Cardiac muscle cell (in vitro differentiated cells and primary cell): ENCODE data around the gene PGS1. TPM values are rescaled to one million over a fixed set of nuclear protein-coding genes. Genes with fewer than 3 reads are reported as not detected.

ENCODE experiments used
- DNase-seq, 2 donors: peaks; one replicate each; pipeline versions ENCODE4 v3.0.0 to v3.0.0-alpha.2; 2010 to 2017; ENCODE audit warnings: low read depth in 1 of 2, low spot score in 1 of 2
- H3K27ac ChIP-seq: fragments of 200-600 bp; sonication (generic); 2 replicates; pipeline ENCODE4 v1.5.1; 2016
- H3K27me3 ChIP-seq: fragments of 200-600 bp; sonication (generic); 2 replicates; pipeline ENCODE4 v1.6.0; 2016; ENCODE audit warnings: control low read depth
- H3K36me3 ChIP-seq: fragments of 200-600 bp; sonication (generic); 2 replicates; pipeline ENCODE4 v1.5.1; 2016; ENCODE audit warnings: control low read depth
- H3K4me1 ChIP-seq: fragments of 200-600 bp; sonication (generic); 2 replicates; pipeline ENCODE4 v1.8.1; 2017; ENCODE audit warnings: low read depth, mild to moderate bottlenecking, mixed run types
- H3K4me3 ChIP-seq: fragments of 200-600 bp; sonication (generic); 2 replicates; pipeline ENCODE4 v1.5.1; 2016; ENCODE audit warnings: mild to moderate bottlenecking
- H3K9me3 ChIP-seq: fragments of 200-600 bp; sonication (generic); 2 replicates; pipeline ENCODE4 v1.5.1; 2017; ENCODE audit warnings: low read depth, mild to moderate bottlenecking, control low read depth
- polyA plus RNA-seq: library from polyadenylated mRNA; unstranded; fragments of >200 nt; fragmentation: Nextera tagmentation; extraction: Ambion mirVana; gene quantifications from 2 replicates; pipeline ENCODE4 v1.2.1, GENCODE V29; 2016
- total RNA-seq: library from RNA; depleted of rRNA; stranded (reverse); fragments of >200 nt; gene quantifications from 2 replicates; pipeline ENCODE4 v1.2.3, GENCODE V29; 2016
- TF ChIP-seq, protein P1 (sequence below): IDR thresholded peaks from 2 replicates; pipeline ENCODE4 v1.5.1; 2012; ENCODE audit warnings: low read depth, mild to moderate bottlenecking, low read length

Gene PGS1
- total and polyA plus RNA-seq, 2 experiments from 2014 or later, result 46.7 to 64.7 TPM

DNA sequence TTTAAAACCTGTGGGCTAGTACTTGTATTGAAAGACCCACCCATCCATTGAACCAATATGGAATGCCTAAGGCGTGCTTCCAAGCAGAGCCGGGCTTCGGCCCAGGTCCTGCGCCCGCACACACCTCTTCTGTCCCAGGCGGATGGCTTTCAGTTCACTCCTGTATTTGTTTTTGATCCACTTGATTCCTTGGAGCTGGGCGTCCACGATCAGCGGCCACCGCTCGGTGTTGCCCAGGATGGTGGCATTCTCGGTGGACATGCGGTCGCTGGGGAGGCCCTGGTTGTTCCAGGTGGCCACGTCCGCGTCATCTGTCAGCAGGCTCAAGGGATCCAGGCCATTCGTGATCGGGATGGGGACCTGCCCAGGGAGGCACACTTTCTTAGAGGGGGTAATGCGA lies 75.9 kb downstream of the PGS1 start:
- Histone ChIP-seq H3K4me1 (no peaks in the 10 kb centered on the region), H3K4me3 (no peak overlapping the region), H3K36me3 (no peaks in the 10 kb centered on the region), H3K9me3 (no peaks in the 10 kb centered on the region), H3K27ac (no peak overlapping the region), H3K27me3 (no peaks in the 10 kb centered on the region)
- TF ChIP-seq, protein P1, sequence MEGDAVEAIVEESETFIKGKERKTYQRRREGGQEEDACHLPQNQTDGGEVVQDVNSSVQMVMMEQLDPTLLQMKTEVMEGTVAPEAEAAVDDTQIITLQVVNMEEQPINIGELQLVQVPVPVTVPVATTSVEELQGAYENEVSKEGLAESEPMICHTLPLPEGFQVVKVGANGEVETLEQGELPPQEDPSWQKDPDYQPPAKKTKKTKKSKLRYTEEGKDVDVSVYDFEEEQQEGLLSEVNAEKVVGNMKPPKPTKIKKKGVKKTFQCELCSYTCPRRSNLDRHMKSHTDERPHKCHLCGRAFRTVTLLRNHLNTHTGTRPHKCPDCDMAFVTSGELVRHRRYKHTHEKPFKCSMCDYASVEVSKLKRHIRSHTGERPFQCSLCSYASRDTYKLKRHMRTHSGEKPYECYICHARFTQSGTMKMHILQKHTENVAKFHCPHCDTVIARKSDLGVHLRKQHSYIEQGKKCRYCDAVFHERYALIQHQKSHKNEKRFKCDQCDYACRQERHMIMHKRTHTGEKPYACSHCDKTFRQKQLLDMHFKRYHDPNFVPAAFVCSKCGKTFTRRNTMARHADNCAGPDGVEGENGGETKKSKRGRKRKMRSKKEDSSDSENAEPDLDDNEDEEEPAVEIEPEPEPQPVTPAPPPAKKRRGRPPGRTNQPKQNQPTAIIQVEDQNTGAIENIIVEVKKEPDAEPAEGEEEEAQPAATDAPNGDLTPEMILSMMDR, result no peak
- DNase-seq, result no peak

DNA sequence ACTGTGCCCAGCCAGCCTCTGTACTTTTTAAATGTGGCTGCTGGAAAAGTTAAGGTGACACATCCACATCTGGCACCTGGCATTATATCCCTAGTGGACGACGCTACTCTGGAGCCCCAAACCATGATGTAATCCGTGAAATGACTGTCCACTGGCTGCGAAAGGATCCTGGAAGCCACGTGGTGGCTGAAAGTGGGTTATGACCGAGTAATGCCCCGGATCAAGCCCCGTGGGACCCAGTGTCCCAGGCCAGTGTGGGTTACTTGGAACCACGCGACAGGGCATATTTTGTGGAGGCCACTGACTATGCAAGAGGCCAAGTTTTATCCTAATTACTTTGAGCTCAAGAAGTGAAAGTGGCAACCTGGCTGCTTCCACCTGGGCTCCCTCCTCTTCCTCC lies 79.6 kb downstream of the PGS1 start:
- DNase-seq, result no peak
- TF ChIP-seq, protein P1, result no peak
- H3K27me3 ChIP-seq, result no peaks in the 10 kb centered on the region

GRCh38 chr17:78458736-78459335 lies 80.4 kb downstream of the PGS1 start:
- no peaks in the 10 kb centered on the region for H3K4me1 ChIP-seq
- H3K27me3 ChIP-seq, result no peaks in the 10 kb centered on the region
- DNase-seq, result no peak
- TF ChIP-seq, protein P1, result no peak
- no peak overlapping the region for H3K4me3 ChIP-seq
- H3K27ac ChIP-seq, result no peak overlapping the region
- H3K36me3 ChIP-seq, result no peaks in the 10 kb centered on the region
- H3K9me3 ChIP-seq, result no peaks in the 10 kb centered on the region

More for the DNA sequence above, 79.6 kb downstream of the PGS1 start:
- Histone ChIP-seq H3K4me1 (no peaks in the 10 kb centered on the region), H3K27ac (no peak overlapping the region), H3K36me3 (no peaks in the 10 kb centered on the region), H3K9me3 (no peaks in the 10 kb centered on the region), H3K4me3 (no peak overlapping the region)

DNA sequence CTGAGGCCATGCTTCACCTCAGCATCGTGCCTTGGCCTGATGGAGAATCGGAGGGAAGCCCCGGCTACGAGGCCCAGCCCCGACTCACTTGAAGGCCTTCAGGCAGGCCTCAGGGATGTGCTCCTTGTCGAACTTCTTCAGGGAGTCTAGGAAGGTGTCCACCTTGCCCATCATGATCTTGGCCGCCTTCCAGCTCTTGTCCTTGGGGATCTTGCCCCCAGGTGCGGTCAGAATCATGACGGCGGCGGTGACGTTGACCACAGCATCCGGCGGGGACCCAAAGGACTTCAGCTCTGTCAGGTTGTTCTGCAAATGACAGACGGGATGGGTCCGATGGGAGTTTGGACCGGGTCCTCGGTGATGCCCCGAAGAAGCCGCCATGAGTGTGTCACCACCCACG lies 81.2 kb downstream of the PGS1 start:
- H3K4me1 ChIP-seq, result no peaks in the 10 kb centered on the region
- no peak for DNase-seq

GRCh38 chr17:78460176-78460675 lies 81.8 kb downstream of the PGS1 start:
- Histone ChIP-seq H3K27ac (no peak overlapping the region), H3K27me3 (no peaks in the 10 kb centered on the region), H3K36me3 (no peaks in the 10 kb centered on the region), H3K4me3 (no peak overlapping the region), H3K4me1 (no peaks in the 10 kb centered on the region), H3K9me3 (no peaks in the 10 kb centered on the region)
- TF ChIP-seq, protein P1, result no peak
- no peak for DNase-seq

More for the DNA sequence above, 81.2 kb downstream of the PGS1 start:
- Histone ChIP-seq H3K36me3 (no peaks in the 10 kb centered on the region), H3K27me3 (no peaks in the 10 kb centered on the region), H3K4me3 (no peak overlapping the region), H3K9me3 (no peaks in the 10 kb centered on the region), H3K27ac (no peak overlapping the region)
- TF ChIP-seq, protein P1, result no peak
